Umbilical cord (tissue), 2 donors: ENCODE measurements around the gene HMGXB3. TPM values are rescaled to one million over a fixed set of nuclear protein-coding genes. Genes with fewer than 3 reads are reported as not detected.

Source experiments
- DNase-seq: peaks from one replicate; pipeline ENCODE4 v3.0.0-alpha.2; 2015; ENCODE audit warnings: low spot score
- total RNA-seq: library from RNA; depleted of rRNA; stranded (reverse); fragments of >200 nt; gene quantifications from one replicate; pipeline ENCODE4 v1.2.3, GENCODE V29; 2014; ENCODE audit warnings: low replicate concordance; ENCODE audit not compliant: insufficient read depth

Gene HMGXB3
- total RNA-seq, 1 donor from 2014 or later, result 16.4 TPM

DNA sequence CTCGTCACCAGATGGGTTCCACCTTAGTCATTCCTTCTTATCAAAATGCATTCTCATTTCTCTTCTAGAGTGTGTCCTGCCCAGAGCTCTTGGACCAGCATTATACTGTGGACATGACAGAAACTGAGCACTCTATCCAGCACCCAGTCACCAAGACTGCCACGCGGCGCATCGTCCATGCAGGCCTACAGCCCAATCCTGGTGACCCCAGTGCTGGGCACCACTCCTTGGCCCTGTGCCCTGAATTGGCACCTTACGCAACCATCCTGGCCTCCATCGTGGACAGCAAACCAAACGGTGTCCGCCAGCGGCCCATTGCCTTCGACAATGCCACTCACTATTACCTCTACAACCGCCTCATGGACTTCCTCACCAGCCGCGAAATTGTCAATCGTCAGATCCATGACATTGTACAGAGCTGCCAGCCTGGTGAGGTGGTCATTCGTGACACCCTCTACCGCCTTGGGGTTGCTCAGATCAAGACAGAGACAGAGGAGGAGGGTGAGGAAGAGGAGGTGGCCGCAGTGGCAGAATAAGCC lies 51.2 kb downstream of the HMGXB3 start:
- no peak for DNase-seq

DNA sequence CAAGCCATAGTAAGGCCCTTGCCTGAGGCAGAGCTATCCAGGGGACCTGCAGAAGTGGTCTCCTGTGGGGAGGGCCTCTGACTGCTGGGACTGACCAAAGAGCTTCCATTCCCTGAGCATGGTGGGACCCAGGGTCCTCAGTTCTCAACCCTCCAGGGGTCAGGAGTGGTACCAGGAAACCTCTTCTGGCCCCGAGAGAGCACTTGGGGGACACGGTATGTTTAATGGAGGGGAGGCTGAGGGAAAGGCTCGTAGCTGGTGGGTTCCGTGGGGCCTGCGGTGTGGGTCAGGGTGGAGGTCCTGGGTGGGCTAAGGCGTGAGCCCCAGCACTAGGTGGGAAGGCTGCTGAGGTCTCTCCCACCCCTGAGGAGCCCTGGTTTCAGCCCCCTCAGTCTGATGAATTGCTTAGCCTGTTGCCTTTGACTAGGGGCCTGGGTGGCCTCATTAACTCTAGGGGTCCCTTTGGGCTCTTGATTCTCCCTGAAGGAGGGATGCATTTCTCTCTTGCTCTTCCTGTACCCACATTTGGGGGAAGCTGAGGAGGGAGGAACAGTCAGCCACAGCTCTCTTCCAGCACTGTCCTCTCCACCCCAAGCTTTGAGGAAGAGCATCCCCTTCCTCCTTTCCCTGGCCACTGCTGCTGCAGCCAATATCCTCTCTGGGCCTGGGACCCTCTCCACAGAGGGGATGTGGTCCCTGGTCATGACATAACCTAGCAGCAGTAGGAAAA lies 51.9 kb downstream of the HMGXB3 start:
- DNase-seq, result no peak

DNA sequence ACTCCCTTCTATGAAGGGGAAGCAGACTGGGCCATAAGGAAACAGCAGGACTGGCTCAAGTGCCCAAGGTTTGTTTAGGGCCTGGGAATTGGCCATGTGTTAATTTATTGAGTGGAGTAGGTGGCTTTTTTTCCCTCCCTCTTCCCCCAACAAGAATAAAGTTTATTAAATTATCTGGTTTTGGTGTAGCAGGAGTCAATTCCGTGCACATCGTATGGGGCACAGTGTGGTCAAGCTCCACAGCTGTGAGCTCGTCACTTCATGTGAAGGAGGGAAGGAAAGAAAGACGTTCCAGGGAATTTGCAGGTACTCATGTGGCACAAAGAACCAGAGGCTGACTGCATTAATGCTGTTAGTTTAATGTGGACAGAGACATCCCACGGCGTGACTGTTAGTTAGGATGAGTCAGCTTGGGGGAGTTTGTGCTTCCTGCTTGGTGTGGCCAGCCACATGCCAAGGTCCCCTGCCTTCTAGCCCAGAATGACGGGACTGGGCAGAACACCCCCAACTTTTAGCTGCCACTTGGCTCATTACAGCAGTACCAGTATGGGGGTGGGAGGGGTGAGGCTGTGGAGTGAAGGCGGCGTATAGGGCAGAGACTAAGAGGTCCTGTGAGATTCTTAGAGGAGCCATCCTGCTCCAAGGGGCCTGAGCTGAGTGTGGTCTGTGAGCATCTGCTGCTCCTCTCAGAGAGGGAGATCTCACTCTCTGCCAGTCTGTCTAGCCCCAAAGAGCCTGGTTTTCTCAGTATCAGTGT lies 52.6 kb downstream of the HMGXB3 start:
- DNase-seq, result no peak

DNA sequence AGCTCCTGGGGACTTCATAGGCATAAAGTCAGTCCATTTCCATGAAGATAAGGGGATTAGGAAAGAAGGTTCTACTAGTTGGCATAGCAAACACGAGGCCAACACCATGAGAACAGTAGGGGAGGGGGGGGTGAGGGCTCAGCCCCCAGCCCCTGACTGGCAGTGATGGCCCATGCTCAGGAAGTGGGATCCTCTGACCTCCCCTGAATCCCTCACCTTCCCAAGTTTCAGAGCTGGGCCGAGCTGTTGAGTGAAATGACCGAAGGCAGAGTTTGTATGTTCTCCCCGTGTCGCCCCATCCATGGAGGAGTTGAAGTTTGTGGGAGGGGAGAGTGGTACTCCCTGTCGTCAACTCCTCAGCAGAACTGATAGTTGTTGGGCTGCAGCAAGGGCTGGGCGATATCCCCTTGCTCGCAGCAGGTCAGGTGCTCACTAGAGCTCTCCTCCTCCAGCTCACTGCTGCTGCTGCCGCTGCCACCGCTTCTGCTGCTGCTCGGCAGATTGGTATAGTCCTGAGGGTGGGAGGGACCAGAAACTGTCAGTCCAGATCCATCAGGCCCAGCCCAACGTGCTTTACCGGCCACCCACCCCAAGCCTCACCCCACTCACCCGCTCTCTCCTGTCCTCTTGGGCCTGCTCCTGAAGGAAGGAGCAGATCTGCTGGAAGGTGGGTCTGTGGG lies 53.3 kb downstream of the HMGXB3 start:
- no peak for DNase-seq

DNA sequence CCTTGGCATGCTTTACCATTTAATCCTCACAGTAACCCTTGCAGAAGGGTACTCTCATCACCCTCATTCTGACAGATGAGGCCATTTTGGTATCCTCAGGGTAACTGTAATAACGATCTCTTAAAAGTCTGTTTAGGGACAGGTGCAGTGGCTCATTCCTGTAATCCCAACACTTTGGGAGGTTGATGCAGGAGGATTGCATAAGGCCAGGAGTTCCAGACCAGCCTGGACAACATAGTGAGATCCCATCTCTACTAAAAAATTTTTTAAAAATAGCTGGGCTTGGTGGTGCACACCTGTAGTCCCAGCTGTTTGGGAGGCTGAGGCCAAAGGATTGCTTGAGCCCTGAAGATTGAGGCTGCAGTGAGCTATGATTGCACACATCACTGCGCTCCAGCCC lies 54.0 kb downstream of the HMGXB3 start:
- no peak for DNase-seq

DNA sequence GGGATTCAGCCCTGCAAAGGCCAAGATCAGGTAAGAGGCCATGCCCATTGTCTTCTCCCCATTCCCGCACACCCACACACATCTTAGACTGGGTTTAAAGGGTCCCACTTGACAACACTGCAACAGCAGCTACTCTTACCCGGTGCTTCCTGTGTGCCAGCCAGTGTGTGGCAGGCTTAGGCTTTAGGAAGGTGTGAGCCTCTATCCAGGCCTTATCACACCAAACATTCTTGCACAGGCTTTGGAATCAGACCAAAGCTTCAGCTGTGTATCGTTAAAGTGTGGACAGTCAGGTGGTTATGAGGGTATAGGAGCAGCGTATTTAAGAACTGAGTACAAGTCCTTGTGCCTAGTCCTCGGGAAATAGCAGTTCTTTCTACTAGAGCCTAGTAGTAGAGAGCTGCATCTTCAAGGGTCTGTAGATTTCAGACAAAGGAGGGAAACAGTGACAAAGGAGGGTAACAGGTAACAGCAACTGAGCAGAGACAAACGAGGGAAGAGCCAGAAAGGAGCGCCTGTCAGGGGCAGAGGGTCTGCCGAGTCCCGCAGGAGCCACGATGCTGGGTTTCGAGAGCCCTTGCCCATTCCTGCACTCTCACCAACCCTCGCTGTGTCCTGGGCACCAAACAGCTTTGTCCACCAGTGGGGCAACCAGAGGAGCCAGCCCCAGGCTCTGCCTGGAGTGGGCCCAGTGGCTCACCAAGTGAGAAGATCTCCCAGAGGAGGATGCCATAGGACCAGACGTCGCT lies 55.0 kb downstream of the HMGXB3 start:
- no peak for DNase-seq

DNA sequence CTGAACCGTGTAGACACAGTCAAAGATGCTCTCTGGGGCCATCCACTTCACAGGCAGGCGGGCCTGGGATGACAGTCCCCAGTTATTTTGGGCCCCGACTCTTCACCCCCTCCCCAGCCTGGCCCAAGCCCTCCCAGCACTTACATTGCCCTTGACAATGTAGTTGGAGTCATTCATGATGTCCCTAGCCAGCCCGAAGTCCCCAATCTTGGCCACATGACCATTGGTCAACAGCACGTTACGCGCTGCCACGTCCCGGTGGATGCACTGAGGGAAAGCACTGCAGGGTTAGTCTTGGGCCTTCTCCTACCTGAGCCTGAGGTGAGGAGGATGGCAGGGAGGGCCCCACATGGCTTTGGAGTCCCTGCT lies 55.5 kb downstream of the HMGXB3 start:
- DNase-seq, result no peak

DNA sequence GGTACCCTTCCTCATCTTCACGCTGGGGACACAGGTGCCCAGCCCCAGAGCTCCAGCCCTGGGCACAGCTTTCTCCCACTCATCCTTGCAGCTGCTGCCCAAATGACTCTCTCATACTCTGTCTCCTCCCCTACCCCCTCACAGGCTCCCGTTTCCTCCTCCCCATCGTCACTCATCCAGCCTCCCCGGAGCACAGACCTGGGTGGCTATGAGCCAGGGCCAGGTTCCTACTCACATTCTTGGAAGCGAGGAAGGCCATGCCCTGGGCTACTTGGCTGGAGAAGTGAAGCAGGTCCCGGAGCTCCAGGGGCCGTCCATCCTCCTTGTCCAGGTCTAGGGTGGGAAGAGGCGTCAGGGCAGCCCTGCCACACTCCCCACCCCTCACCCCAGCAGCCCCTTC lies 56.5 kb downstream of the HMGXB3 start:
- DNase-seq, result no peak

DNA sequence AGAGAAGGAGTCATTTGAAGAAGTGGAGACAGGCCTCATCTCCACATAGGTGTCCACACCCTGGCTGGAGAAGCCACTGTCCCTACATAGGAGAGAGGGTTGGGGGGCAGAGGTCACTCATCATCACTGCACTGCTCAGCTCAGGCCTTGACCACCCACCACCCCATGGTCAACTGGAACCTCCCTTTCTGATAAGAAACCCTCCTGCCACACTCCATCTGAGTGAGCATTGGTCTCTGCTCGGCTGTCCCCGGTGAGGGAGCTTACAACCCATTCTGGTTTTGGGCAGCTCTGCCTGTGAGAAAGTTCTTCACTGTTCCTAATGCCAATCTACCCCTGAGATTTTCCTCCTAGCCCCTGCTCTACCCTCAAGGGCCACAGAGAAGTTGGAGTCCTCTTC lies 57.0 kb downstream of the HMGXB3 start:
- DNase-seq, result no peak

DNA sequence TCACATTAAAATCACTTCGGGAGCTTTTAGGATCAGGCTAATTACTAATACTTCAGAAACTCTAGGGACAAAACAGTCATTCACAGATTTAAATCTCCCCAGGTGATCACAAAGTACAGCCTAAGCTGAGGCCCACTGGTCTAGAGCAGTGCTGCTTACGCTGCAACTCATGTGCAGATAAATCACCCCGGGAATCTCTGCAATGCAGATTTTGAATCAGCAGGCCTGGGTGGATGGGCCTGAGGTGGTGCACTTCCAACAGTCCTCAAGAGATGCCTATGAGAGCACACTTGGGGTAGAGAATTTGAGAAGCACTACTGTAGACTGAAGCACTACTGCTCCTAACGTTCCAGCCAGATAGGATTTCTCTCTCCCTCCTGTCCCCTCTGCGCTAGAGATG lies 57.5 kb downstream of the HMGXB3 start:
- DNase-seq, result no peak

DNA sequence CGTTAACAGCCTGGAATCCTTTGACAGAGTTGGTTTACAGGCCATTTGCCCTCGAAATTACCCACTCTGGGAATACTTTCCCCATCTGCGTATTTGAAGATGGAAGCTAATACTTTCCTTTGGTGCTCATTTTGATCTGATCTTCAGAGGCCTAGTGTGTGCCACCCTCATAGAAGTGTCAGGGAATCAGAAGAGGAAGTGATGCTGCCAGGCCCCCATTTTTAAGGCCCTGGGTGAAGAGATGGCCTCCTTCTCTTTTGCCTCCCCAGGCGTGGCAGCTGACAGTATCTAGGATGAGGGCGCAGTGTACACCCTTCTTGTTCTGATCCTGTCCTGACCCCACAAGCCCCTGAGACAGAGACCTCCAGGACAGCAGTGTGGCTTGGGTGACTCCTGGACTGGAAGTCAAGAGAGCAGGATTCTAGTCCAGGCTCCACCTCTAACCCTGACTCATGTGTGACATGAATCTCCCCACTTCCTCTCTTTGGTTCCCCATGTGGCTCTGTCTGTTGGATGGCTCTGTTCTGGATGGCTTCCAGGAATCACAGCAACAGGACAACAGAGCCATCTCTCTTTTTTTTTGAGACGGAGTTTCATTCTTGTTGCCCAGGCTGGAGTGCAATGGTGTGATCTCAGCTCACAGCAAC lies 58.1 kb downstream of the HMGXB3 start:
- DNase-seq, result peak; percentile 51

DNA sequence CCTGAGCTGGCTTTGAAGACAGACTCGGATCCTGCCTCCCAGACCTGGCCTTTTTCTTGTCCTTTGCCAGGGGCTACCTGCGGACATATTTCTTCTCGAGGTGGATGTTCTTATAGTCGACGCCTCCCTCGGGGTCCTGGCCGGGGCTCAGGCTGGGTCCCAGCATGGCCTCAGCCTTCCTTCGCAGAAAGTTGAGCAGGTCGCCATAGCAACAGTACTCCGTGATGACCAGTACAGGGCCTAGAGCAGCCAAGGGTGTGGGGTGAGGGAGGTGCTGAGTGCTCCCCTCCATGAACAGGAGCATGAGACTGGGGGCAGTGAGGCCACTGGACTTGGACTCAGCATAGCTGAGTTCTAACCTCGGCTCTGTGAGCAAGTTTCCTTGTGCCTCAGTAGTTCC lies 59.1 kb downstream of the HMGXB3 start:
- DNase-seq, result no peak

DNA sequence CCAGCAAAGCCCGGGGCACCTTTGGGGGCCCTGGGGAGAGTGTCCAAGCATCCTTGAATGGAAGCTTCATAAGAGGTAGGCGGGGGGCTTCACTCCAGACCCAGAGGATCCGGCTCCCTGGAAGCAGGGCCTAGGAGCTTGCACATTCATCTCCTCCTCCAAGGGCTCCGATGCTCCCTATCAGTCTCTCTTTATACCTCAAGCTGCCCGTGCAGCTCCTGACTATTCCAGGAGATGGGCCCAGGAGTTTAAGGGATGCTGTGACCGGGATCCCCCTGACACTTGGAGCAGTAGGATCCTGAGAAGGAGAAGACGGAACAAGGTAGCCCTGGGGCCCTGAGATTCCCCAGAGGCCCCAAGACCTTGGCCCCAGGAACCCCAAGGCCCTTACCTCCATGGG lies 59.9 kb downstream of the HMGXB3 start:
- DNase-seq, result no peak

DNA sequence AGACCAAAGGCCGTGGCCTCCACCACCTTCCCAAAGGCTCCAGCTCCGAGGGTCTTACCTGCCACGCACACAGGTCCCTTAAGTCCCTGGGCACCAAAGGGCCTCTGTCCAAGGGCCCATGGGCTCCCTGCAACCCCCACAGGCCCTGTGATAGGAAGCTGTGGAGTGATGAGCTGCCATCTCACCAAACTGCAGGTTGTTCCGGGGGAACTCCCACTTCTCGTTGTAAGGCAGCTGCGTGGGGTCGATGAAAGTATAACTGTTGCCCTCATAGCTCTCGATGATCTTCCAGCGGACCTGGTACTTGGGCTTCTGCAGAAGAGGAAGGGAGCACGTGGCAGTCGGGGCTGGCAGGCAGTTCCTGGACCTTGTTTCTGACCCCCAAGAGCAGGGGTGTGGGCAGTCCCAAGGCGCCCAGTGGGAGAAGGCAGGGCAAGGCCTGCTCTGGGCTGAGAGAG lies 61.0 kb downstream of the HMGXB3 start:
- no peak for DNase-seq

DNA sequence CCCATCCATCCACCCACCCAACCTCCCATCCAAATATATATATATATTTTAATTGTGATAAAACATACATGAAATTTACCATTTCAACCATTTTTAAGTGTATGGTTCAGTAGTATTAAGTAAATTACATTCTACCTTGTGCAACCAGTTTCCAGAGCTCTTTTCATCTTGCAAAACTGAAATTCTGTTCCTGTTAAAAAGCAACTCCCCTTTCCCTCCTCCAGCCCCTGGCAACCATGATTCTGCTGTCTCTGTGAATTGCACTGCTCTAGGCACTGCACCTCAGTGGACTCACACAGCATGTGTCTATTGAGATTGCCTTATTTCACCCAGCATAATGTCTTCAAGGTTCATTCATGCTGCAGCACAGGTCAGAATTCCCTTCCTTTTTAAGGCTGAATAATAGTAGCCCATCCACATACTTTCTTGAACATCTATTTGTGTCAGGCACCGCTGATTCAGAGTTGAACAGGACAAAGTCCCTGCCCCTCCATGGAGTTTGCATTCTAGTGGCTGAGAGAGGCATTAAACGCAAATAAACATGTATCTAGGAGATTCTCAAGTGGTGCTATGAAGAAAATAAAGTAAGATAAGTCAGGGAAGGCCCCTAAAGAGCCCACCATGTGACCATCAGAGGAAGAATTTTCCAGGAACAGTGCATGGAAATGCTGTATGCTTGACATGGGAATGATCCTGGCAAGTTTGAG lies 61.8 kb downstream of the HMGXB3 start:
- DNase-seq, result no peak

DNA sequence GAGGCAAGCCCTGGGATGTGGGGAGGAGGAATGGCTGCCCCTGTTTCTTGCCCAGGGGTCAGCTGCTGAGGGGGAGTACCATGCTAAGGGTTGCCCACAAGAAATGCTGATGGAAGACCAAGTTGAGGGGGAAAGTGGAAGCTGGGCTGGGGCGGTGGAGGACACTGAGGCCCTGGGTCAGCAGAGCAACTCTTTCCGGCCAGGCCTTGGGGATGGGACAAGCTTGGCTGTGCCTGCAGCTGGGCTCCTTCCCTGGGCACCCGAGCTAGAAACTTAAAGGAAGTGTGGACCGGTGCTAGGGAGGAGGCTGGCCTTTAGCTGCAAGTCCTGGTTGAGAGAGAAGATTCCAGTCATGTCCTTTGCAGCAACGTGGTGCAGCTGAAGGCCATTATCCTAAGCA lies 63.1 kb downstream of the HMGXB3 start:
- no peak for DNase-seq

DNA sequence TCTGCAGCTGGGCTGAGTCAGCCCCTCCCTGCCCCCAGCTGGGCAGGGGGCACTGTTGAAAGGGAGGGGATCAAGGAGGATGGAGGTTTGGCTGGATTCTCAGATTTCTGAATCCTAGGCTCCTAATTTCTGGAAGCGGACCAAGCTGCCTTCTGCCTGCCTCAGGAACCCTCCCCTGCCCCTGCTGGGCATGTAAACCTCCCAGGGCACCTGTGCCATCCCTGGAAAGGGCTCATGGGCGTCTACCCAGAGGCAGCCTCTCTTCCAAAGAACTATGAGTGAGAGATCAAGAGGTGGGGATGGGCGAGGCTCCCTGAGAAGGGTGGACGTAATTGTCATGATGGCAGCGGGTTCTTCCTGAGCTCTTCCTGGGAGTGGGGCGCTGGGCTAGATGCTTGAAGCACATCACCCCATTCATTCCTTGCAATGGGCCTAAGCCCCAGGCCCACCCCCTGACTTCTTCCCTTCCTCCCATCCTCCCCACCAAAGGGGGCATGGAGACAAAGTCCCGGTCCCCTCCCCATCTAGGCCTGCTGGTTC lies 64.2 kb downstream of the HMGXB3 start:
- DNase-seq, result no peak

DNA sequence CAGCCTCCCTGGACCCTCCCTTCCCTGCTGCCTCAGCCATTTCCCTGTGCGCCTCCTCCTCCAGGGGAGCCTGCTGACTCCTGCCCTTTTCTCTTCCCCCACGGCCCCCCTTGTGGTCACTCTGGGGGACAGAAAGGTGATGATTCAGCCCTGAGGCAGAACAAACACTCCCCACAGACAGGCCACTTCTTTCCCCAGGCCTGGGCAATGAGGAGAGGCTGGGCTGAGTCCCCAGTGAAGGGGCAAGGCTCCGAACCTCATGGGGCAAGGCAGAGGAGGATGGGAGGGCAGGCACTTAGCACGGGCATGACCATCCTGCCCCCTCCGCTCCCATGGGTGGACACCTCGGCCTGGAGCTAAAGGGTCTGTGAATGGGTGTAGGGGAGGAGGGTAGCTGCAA lies 64.8 kb downstream of the HMGXB3 start:
- DNase-seq, result peak; percentile 46

DNA sequence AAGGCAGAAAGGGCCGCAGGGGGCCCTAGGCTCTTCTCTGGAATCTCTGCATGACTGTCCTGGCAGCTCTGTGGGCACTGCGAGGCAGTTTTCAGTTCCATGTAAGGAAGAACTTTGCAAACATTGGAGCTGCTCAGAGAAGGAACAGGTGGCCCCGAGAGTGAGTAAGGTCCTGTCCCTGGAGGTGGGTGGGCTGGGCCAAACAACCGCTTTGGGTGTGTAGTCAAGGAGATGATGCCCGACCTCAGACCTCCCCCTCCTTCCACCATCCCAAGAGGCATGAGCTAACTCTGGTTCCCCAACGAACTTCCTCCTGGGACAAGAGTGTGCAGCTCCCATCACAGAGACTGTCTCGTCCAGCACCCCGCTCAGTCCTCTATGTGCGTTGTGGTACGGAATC lies 65.3 kb downstream of the HMGXB3 start:
- peak; percentile 22 for DNase-seq

DNA sequence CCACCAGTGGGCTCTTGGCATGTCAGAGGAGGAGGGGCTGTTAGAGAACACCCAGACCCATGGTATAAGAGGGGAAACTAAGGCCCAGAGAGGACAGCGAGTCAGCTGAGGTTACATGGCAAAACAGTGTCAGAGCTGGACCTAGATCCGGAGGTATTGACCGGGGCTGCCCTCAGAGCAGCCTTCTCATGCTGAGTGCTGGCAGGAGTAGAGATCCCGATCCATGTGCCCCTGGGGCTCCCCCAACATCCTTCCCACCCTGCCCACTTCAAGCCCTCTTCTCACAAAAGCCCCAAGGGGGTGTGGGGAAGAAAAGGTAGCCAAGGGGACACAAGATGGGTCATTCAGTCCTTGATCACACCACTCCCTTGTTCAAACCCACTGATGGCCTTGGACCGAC lies 65.9 kb downstream of the HMGXB3 start:
- no peak for DNase-seq
